Stimulated activated CD4-positive, alpha-beta T cell treated with anti-CD3 and anti-CD28 coated beads, Interleukin-15, amount 100 ng/mL, for 48 hours (primary cell): ENCODE data around the gene PLCB4.

Experiments
- DNase-seq, 2 donors: peaks; one replicate each; pipeline ENCODE4 v3.0.0-alpha.2; 2020; ENCODE audit warnings: low read depth in 2 of 2

The PLCB4 gene

GRCh38 chr20:9401371-9401770, 332.5 kb downstream of the PLCB4 start:
- DNase-seq, result no peak

- DNase-seq, result no peak
Observed at GRCh38 chr20:9402141-9402540, 333.3 kb downstream of the PLCB4 start.

- no peak for DNase-seq
Observed at GRCh38 chr20:9402546-9402945, 333.7 kb downstream of the PLCB4 start.

- no peak for DNase-seq
Observed at GRCh38 chr20:9403448-9403847, 334.6 kb downstream of the PLCB4 start.

GRCh38 chr20:9407805-9408421, 339.0 kb downstream of the PLCB4 start:
- DNase-seq, result peak; percentile 4 to 22

- no peak for DNase-seq
Observed at GRCh38 chr20:9408422-9409300, 339.8 kb downstream of the PLCB4 start.

- DNase-seq, result no peak
Observed at GRCh38 chr20:9409352-9409751, 340.5 kb downstream of the PLCB4 start.

- DNase-seq, result no peak
Observed at GRCh38 chr20:9409981-9410380, 341.1 kb downstream of the PLCB4 start.

- DNase-seq, result no peak
Observed at GRCh38 chr20:9411833-9412232, 342.9 kb downstream of the PLCB4 start.

- no peak for DNase-seq
Observed at GRCh38 chr20:9412309-9412708, 343.4 kb downstream of the PLCB4 start.

GRCh38 chr20:9413001-9413400, 344.1 kb downstream of the PLCB4 start:
- no peak for DNase-seq

GRCh38 chr20:9415426-9415825, 346.5 kb downstream of the PLCB4 start:
- DNase-seq, result no peak

GRCh38 chr20:9416421-9416820, 347.5 kb downstream of the PLCB4 start:
- DNase-seq, result no peak

- no peak for DNase-seq
Observed at GRCh38 chr20:9417665-9418064, 348.8 kb downstream of the PLCB4 start.

- DNase-seq, result no peak
Observed at GRCh38 chr20:9422321-9423057, 353.6 kb downstream of the PLCB4 start.

GRCh38 chr20:9424551-9424950, 355.7 kb downstream of the PLCB4 start:
- no peak for DNase-seq

- no peak for DNase-seq
Observed at GRCh38 chr20:9427430-9428291, 358.8 kb downstream of the PLCB4 start.

- no peak for DNase-seq
Observed at GRCh38 chr20:9428292-9428607, 359.4 kb downstream of the PLCB4 start.

- DNase-seq, result no peak
Observed at GRCh38 chr20:9439806-9440205, 370.9 kb downstream of the PLCB4 start.

GRCh38 chr20:9440892-9441291, 372.0 kb downstream of the PLCB4 start:
- DNase-seq, result no peak

- DNase-seq, result no peak
Observed at GRCh38 chr20:9441948-9442347, 373.1 kb downstream of the PLCB4 start.

GRCh38 chr20:9442858-9443257, 374.0 kb downstream of the PLCB4 start:
- DNase-seq, result no peak
